Measurements from ENCODE around the gene SMIM35.
"Not testable (repeated sequence)": the region's sequence is repeated elsewhere in the genome, so short reads cannot be mapped to it uniquely, and the experiment has no call there.

Gene SMIM35

GRCh38 chr11:118045191-118045590 lies 41.6 kb downstream of the SMIM35 start:
- DNase-seq (ENCODE audit: low read depth in 2 of 2, low spot score in 1 of 2), result no peak

GRCh38 chr11:118042796-118043195 lies 44.0 kb downstream of the SMIM35 start:
- no peak for DNase-seq (ENCODE audit: low read depth in 2 of 2, low spot score in 1 of 2)

GRCh38 chr11:118042141-118042540 lies 44.6 kb downstream of the SMIM35 start:
- no peak for DNase-seq (ENCODE audit: low read depth in 2 of 2, low spot score in 1 of 2)

GRCh38 chr11:118033443-118033842 lies 53.3 kb downstream of the SMIM35 start:
- DNase-seq (ENCODE audit: low read depth in 2 of 2, low spot score in 1 of 2), result no peak

GRCh38 chr11:118028626-118029025 lies 58.1 kb downstream of the SMIM35 start:
- no peak for DNase-seq (ENCODE audit: low read depth in 2 of 2, low spot score in 1 of 2)

GRCh38 chr11:118027694-118028093 lies 59.1 kb downstream of the SMIM35 start:
- DNase-seq (ENCODE audit: low read depth in 2 of 2, low spot score in 1 of 2), result no peak

- no peak for DNase-seq (ENCODE audit: low read depth in 2 of 2, low spot score in 1 of 2)
Observed at GRCh38 chr11:118021146-118021545, 65.6 kb downstream of the SMIM35 start.

- DNase-seq (ENCODE audit: low read depth in 2 of 2, low spot score in 1 of 2), result no peak
Observed at GRCh38 chr11:118018401-118018800, 68.4 kb downstream of the SMIM35 start.

- no peak for DNase-seq (ENCODE audit: low read depth in 2 of 2, low spot score in 1 of 2)
Observed at GRCh38 chr11:118017631-118018315, 69.0 kb downstream of the SMIM35 start.

- DNase-seq (ENCODE audit: low read depth in 2 of 2, low spot score in 1 of 2), result no peak
Observed at GRCh38 chr11:118017111-118017510, 69.7 kb downstream of the SMIM35 start.

GRCh38 chr11:118016104-118016503 lies 70.7 kb downstream of the SMIM35 start:
- DNase-seq (ENCODE audit: low read depth in 2 of 2, low spot score in 1 of 2), result no peak

- no peak for DNase-seq (ENCODE audit: low read depth in 2 of 2, low spot score in 1 of 2)
Observed at GRCh38 chr11:118015385-118015841, 71.3 kb downstream of the SMIM35 start.

- DNase-seq (ENCODE audit: low read depth in 2 of 2, low spot score in 1 of 2), result no peak
Observed at GRCh38 chr11:118014022-118014421, 72.7 kb downstream of the SMIM35 start.

GRCh38 chr11:118012083-118012669 lies 74.6 kb downstream of the SMIM35 start:
- no peak for DNase-seq (ENCODE audit: low read depth in 2 of 2, low spot score in 1 of 2)

- DNase-seq (ENCODE audit: low read depth in 2 of 2, low spot score in 1 of 2), result no peak
Observed at GRCh38 chr11:118010738-118011461, 75.9 kb downstream of the SMIM35 start.

- DNase-seq (ENCODE audit: low read depth in 2 of 2, low spot score in 1 of 2), result no peak
Observed at GRCh38 chr11:118009864-118010737, 76.7 kb downstream of the SMIM35 start.

- no peak for DNase-seq (ENCODE audit: low read depth in 2 of 2, low spot score in 1 of 2)
Observed at GRCh38 chr11:118008271-118008911, 78.4 kb downstream of the SMIM35 start.

GRCh38 chr11:118007563-118008270 lies 79.0 kb downstream of the SMIM35 start:
- DNase-seq (ENCODE audit: low read depth in 2 of 2, low spot score in 1 of 2), result not testable (repeated sequence)

- no peak for DNase-seq (ENCODE audit: low read depth in 2 of 2, low spot score in 1 of 2)
Observed at GRCh38 chr11:118007040-118007439, 79.7 kb downstream of the SMIM35 start.

- DNase-seq (ENCODE audit: low read depth in 2 of 2, low spot score in 1 of 2), result no peak
Observed at GRCh38 chr11:118006153-118006534, 80.6 kb downstream of the SMIM35 start.
